TTC549 (cell line): Measurements from ENCODE around the gene KCNS1.
"Not testable (repeated sequence)": the region's sequence is repeated elsewhere in the genome, so short reads cannot be mapped to it uniquely, and the experiment has no call there.

Experiments used
- FAIRE-seq: peaks from 2 replicates; lab custom pipeline; 2012; peaks lifted over from hg19 to GRCh38; lab: Jason Lieb, UNC

KCNS1 gene

GRCh38 chr20:45100563-45101245 lies at the start of gene KCNS1:
TSS of gene KCNS1 (minus strand) at chr20:45101127. CDS start at chr20:45099236, 1,891 bp downstream.
- no peak for FAIRE-seq

GRCh38 chr20:45149062-45149461 lies 48.1 kb upstream of the KCNS1 start:
- FAIRE-seq = no peak

GRCh38 chr20:45140836-45141235 lies 39.9 kb upstream of the KCNS1 start:
- FAIRE-seq = no peak

- not testable (repeated sequence) for FAIRE-seq
Measured at GRCh38 chr20:45139733-45140375, 38.9 kb upstream of the KCNS1 start.

- no peak for FAIRE-seq
Measured at GRCh38 chr20:45138561-45139300, 37.8 kb upstream of the KCNS1 start.

GRCh38 chr20:45136911-45137310 lies 36.0 kb upstream of the KCNS1 start:
- no peak for FAIRE-seq

- no peak for FAIRE-seq
Measured at GRCh38 chr20:45128099-45128498, 27.2 kb upstream of the KCNS1 start.

GRCh38 chr20:45124365-45124764 lies 23.4 kb upstream of the KCNS1 start, which contains the start of gene WFDC12:
TSS of gene WFDC12 (minus strand) at chr20:45124465. CDS start at chr20:45124447, 18 bp downstream.
- no peak for FAIRE-seq

GRCh38 chr20:45121388-45121787 lies 20.5 kb upstream of the KCNS1 start:
- no peak for FAIRE-seq

- no peak for FAIRE-seq
Measured at GRCh38 chr20:45119556-45120266, 18.8 kb upstream of the KCNS1 start.

- FAIRE-seq = no peak
Measured at GRCh38 chr20:45118028-45118427, 17.1 kb upstream of the KCNS1 start.

GRCh38 chr20:45117581-45117980 lies 16.7 kb upstream of the KCNS1 start:
- no peak for FAIRE-seq

GRCh38 chr20:45115829-45116228 lies 14.9 kb upstream of the KCNS1 start:
- no peak for FAIRE-seq

GRCh38 chr20:45115386-45115774 lies 14.5 kb upstream of the KCNS1 start:
- FAIRE-seq = no peak

- no peak for FAIRE-seq
Measured at GRCh38 chr20:45114465-45115385, 13.8 kb upstream of the KCNS1 start, which contains the start of gene WFDC5. TSS of gene WFDC5 (minus strand) at chr20:45115174. CDS start at chr20:45115083, 91 bp downstream.

GRCh38 chr20:45113865-45114264 lies 12.9 kb upstream of the KCNS1 start:
- FAIRE-seq = no peak

- no peak for FAIRE-seq
Measured at GRCh38 chr20:45112754-45113153, 11.8 kb upstream of the KCNS1 start.

- FAIRE-seq = no peak
Measured at GRCh38 chr20:45111799-45112471, 11.0 kb upstream of the KCNS1 start.

- FAIRE-seq = no peak
Measured at GRCh38 chr20:45111285-45111684, 10.4 kb upstream of the KCNS1 start.

GRCh38 chr20:45110301-45110700 lies 9.4 kb upstream of the KCNS1 start:
- no peak for FAIRE-seq

GRCh38 chr20:45109634-45110033 lies 8.7 kb upstream of the KCNS1 start:
- no peak for FAIRE-seq
